ENCODE data around the gene CAPN7.
A peak's percentile ranks its signal among the peaks of the same experiment; 100 is the strongest.

The CAPN7 gene

DNA sequence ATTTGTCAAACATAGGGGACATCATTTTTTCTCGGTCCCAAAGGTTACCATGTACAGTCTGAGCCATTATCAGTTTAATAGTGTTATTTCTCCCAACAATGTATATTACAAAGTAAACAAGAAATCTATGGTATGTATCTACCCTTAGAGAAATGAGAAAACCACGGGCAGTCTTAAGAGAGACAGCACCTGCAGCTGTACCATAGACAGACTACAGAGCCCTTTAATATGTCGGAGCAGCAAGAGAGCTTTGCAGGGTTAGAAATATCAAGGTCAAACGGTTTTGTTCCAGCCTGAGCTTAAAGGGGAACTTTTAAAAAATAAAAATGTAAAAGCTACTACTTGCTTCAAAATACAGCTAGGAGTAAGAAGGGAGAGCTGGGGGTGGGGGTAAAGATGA is 73.2 kb downstream of the CAPN7 start:
- DNase-seq = no peak

GRCh38 chr3:15279671-15280402 is 73.8 kb downstream of the CAPN7 start:
- no peak for DNase-seq

DNA sequence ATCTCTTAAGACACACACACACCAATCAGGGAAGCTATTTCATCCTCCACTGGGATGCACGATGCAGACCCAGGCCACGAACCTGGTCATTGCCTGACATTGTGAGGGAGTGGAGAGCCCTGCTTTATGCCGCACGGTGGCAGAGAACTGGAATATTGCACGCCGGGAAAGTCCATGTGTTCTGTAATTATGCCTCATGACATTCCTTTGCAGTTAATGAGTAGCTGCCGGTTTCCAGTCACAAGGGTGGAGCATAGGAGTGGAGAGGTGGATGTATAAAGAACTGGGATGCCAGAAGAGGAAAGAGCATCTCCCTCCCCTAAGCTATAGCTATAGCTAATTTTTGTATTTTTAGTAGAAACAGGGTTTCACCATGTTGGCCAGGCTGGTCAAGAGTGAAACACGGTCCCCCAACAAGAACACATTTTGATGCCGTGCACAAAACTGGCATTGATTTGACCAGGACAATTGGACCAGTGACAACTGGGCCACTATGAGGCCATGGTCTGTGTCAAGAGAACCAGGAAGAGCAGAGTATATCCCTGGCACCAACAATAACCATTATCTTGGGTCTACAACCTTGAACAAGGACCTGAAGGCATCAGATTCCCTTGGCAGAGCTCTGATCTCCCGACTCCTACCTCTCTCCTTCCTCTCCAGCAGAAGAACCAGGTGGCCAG is 74.9 kb downstream of the CAPN7 start:
- DNase-seq = no peak

GRCh38 chr3:15281817-15282216 is 75.8 kb downstream of the CAPN7 start:
- no peak for DNase-seq

DNA sequence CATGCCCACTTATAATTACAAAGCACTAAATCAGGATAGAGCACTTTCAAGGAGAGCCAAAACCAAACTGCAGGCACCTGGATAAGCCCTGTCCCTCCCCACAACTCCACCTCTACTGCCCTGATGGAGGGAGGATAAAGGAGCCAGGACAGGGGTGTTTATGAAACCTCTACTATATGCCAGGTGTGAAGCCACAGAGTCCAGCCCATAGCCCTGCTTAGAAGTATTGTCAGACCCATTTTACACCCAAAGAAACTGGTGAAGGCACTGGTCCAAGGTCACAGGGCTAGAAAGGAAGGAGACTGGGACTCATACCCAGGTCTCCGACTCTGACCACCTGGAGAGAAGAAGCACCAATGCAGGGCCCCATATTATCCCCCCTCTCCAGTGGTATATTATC is 77.7 kb downstream of the CAPN7 start:
- DNase-seq = no peak

- DNase-seq = no peak
These were observed 78.3 kb downstream of the CAPN7 start for GRCh38 chr3:15284121-15284889.

DNA sequence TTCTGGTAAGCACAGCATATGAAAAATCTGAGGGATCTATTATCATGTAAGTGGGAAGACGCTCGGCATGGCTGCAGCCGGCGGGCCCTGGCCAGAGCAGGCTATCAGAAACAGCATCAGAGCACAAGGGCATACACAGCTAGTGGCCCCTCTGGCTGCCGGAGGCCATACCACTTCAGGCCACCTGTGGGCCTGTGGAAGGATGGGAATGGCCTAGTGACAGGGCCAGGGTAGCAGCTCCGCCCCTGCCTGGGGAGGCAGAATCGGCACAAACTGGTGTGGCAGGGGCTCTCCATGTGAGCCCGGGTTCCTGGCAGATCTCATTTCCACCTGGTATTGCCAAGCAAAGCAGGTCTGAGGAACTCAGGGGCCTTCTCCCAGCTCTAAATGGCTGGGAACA is 80.0 kb downstream of the CAPN7 start:
- DNase-seq = no peak

DNA sequence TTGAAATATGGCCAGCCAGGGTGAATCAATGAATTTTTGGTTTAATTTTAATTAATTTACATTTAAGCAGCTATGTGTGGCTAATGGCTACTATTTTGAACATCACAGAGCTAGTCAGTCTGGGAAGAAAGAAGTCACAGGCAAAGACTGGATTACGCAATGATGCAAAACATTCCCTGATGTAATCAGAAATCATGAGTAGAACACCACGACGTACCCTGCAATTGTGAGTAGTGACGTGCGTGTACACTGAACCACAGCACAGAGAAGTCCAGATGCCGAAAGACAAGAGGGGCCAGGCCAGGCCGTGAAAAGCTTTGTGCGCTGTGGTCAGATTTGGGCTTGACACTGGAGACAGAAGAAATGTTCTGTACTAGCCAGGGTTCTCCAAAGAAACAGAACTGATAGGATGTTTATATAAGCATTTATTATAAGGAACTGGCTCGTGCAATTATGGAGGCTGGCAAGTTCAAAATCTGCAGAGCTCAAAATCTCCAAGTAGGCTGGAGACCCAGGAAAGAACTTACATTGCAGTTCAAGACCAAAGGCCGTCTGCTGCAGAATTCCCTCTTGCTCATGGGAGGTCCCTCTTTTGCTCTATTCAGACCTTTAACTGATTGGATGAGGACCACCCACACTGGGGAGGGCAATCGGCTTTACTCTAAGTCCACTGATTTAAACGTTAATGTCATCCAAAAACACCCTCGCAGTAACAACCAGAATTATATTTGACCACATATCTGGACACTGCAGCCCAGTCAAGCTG is 81.7 kb downstream of the CAPN7 start:
- peak; percentile 84 for DNase-seq

- DNase-seq = no peak
These were observed 82.4 kb downstream of the CAPN7 start for GRCh38 chr3:15288331-15289035.

GRCh38 chr3:15289661-15290060 is 83.6 kb downstream of the CAPN7 start:
- DNase-seq = no peak

DNA sequence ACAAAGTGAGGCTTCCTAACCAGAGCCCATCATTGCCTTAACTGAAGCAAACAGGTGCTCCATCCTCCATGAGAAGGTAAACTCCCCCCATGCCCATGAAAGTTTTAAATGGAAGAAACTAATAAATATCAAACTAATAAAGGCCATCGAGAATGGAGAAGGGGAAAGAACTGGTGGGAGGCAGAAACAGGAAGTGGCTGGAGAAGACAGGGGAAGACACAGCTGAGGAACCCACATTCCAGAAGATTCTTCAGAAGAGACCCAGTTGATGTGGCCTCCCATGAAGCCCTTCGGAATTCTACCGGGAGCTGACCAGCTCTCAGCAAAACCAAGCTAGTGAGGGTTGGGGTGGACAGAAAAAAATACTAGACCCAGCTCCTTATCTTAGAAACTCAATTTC is 84.7 kb downstream of the CAPN7 start:
- DNase-seq = no peak

DNA sequence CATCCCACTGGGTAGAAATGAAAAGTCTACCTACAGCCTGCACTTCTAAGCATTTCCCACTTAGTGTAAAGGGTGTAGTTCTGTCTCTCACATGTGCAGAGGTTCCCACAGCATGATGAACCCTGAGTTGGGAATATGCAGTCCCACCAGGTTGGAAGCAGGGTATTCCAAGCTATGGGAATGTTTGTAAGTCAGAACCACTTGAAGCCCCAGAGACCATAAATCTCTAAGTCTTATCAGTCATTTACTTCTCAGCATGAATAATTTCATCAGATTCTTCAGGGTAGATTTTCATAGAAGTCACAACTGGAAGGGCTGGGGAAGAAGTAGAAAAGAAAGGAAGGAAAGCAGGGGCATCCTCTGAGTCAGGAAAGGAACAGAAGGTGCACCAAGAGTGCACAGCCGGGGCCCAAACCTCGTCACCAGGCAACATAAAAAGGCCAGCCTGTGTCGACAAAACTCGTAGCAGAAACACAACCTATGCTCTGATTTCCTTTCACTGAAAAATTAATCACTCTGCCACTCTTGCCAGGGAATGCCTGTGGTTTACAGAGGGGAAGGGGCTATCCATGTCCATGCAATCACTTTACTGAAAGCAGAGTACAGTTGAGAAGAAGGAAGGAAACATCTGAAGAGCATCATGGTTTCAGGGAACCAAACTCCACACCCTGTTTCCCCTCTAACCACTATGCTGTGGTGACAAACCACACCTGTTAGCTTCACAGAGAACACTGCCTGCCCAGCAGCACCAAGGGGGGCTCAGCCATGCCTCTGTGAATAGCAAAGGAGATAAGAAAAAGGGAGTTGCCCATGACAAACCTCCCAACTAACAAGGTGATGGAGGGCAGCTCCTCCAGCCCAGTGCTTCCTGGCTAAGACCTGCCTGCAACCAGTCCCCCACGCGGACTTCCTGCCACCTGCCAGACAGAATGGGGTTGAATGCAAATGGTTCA is 85.8 kb downstream of the CAPN7 start:
- no peak for DNase-seq

GRCh38 chr3:15292765-15293522 is 86.9 kb downstream of the CAPN7 start:
- no peak for DNase-seq

DNA sequence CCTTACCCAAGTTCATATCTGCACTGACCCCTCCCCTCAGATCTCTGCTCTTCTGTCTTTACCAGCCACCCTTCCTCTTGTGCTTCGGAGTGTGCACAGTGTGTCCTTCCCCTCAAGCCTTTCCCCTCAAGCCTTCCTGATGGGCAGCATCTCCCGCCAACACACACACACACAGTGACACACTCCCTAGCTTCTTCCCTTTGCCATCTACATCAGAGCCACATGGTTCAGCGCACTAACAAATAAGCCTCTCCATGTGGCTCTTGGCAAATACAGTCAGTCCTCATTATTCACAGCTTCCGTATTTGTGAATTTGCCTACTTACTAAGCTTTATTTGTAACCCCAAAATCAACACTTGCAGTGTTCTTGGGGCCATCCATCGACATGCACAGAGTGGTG is 88.9 kb downstream of the CAPN7 start:
- DNase-seq = no peak

- peak; percentile 83 for DNase-seq
These were observed 89.5 kb downstream of the CAPN7 start for GRCh38 chr3:15295506-15295905.

DNA sequence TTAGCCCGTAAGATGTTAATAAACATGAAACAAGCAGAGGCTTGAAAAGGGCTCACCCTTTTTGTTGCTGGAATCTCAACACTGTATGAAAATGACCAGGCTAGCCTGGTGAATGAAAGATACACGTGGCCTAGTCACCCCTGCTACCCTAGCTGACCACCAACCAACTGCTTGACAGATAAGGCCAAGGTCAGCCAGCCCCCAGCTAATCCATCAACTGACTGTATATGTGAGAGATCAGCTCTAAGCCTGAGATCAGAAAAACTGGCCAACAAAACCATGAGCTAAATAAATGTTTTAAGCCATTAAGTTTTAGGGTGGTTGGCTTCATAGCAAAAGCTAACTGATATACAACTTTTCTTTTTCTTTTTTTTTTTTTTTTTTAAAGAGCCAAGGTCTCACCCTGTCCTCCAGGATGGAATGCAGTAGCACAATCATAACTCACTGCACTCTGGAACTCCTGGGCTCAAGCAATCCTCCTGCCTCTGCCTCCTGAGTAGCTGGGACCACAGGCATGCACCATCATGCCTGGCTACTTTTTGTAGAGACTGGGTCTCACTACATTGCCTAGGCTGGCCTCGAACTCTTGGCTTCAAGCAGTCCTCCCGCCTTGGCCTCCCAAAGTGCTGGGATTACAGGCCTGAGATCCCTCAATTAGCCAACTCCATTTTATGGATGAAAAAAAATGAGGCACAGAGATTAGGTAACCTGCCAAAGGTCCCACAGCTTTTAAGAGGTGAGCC is 91.7 kb downstream of the CAPN7 start:
- DNase-seq = no peak

- DNase-seq = no peak
These were observed 92.5 kb downstream of the CAPN7 start for GRCh38 chr3:15298504-15298903.

GRCh38 chr3:15299036-15299435 is 93.0 kb downstream of the CAPN7 start:
- no peak for DNase-seq

DNA sequence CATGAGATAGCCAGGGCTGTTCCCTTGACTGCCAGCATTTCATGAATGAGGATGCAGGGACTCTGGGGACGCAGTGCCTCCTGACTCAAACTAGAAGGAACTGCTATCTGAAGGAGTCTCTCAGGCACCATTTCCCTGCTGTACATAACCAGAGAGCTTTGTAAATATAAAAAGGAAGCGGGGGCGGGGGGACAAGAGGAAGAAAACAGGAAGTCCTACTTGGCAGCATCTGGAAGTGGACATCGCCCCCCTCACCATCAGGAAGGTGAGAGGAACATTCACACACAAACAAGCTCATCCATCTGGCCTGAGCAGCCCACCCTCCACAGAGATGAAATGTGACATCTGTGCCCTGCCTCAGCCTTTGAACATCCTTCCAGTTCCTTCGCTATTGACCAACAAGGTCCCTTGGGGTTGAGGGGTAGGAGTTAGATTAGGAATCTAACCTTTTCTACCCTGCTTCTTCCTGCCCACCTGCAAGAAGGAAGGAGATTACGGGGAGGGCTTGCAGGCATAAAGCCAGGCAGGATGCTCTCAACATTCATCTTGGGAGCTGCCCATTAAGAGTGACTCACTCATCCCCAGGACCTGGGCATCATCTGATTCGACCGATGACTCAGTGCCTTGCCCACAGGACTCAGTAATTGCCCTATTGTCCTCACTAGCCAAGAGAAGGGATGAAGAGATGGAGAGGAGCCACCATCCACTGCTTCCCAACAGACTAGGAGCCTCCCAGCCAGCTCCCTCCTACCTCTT is 94.5 kb downstream of the CAPN7 start:
- peak; percentile 68 for DNase-seq

Measured in HCEC 1CT (cell line).